ENCODE results near the gene PITX1. TPM values are rescaled to one million over a fixed set of nuclear protein-coding genes. Genes with fewer than 3 reads are reported as not detected.
A peak's percentile ranks its signal among the peaks of the same experiment; 100 is the strongest.

PITX1 gene
- total RNA-seq, 2 experiments from 2014 or later: 56.3 to 76.4 TPM

GRCh38 chr5:135067587-135067986, 33.6 kb upstream of the PITX1 start:
- no peaks in the 10 kb centered on the region for H3K9me3 ChIP-seq (ENCODE audit: low read length)
- POLR2A ChIA-PET: interaction anchor here (1.6 to 1.8 kb wide), 2 partner anchors 14 to 36 kb away, joined by 3 to 9 read pairs; no protein-coding TSS in a partner anchor
- peak overlapping the region; percentile 59 for H3K4me2 ChIP-seq (ENCODE audit: low read length)
- H3K4me3 ChIP-seq (ENCODE audit: low read depth, low read length, poor library complexity, severe bottlenecking): peak overlapping the region; percentile 20
- CTCF ChIA-PET (ENCODE audit: unreplicated experiment): interaction anchor here (1.0 kb wide), 1 partner anchor 13 kb away, joined by 3 read pairs; no protein-coding TSS in a partner anchor
- peak overlapping the region; percentile 89 for H2AFZ ChIP-seq (ENCODE audit: low read length)
- intact Hi-C loops (cut with micrococcal nuclease; ENCODE audit: unreplicated experiment): no loop called here
- no TSS peak for BruUV-seq (replicated peaks)
- H3K79me2 ChIP-seq (ENCODE audit: insufficient read depth, low read depth, low read length): no peaks in the 10 kb centered on the region
- TF ChIP-seq CTCF (conservative IDR thresholded peaks at IDR 0.05; ENCODE audit: low read length): no peak
- no peaks in the 10 kb centered on the region for H3K9me2 ChIP-seq (ENCODE audit: insufficient read depth, low read length)
- H4K20me1 ChIP-seq (ENCODE audit: insufficient read depth, low read length): no peaks in the 10 kb centered on the region
- peak overlapping the region; percentile 46 for H3K27ac ChIP-seq (ENCODE audit: low read depth, low read length, poor library complexity, severe bottlenecking)
- no peaks in the 10 kb centered on the region for H3K36me3 ChIP-seq (ENCODE audit: insufficient read depth, low read length)
- peak; percentile 77 for DNase-seq (ENCODE audit: low spot score)
- peaks cover 38% of the 10 kb centered on the region for H3K4me1 ChIP-seq (ENCODE audit: insufficient read depth, low read length, poor library complexity, severe bottlenecking)

GRCh38 chr5:135066781-135067180, 32.8 kb upstream of the PITX1 start:
- TF ChIP-seq CTCF (conservative IDR thresholded peaks at IDR 0.05; ENCODE audit: low read length) (no peak), EZH2phosphoT487 (IDR thresholded peaks at IDR 0.05; ENCODE audit: borderline replicate concordance, low read depth, low read length) (no peak)
- Histone ChIP-seq H3K4me1 (ENCODE audit: insufficient read depth, low read length, poor library complexity, severe bottlenecking) (peaks cover 38% of the 10 kb centered on the region), H3K4me3 (ENCODE audit: low read depth, low read length, poor library complexity, severe bottlenecking) (no peak overlapping the region), H3K4me2 (ENCODE audit: low read length) (peak overlapping the region; percentile 59; the same call in 1 of the 2 replicates), H3K79me2 (ENCODE audit: insufficient read depth, low read depth, low read length) (no peaks in the 10 kb centered on the region), H3K9me2 (ENCODE audit: insufficient read depth, low read length) (no peaks in the 10 kb centered on the region), H4K20me1 (ENCODE audit: insufficient read depth, low read length) (no peaks in the 10 kb centered on the region), H3K27ac (ENCODE audit: low read depth, low read length, poor library complexity, severe bottlenecking) (no peak overlapping the region), H3K9me3 (ENCODE audit: low read length) (no peaks in the 10 kb centered on the region), H2AFZ (ENCODE audit: low read length) (no peak overlapping the region; the same call in 1 of the 2 replicates), H3K36me3 (ENCODE audit: insufficient read depth, low read length) (no peaks in the 10 kb centered on the region)
- BruUV-seq (replicated peaks): no TSS peak
- POLR2A ChIA-PET: interaction anchor here (1.2 kb wide), 1 partner anchor 15 kb away, joined by 5 read pairs; no protein-coding TSS in a partner anchor
- intact Hi-C loops (cut with micrococcal nuclease; ENCODE audit: unreplicated experiment): no loop called here
- no peak for DNase-seq (ENCODE audit: low spot score)
- CTCF ChIA-PET (ENCODE audit: unreplicated experiment): no interaction called here

GRCh38 chr5:135065306-135066265, 31.6 kb upstream of the PITX1 start:
- intact Hi-C loops (cut with micrococcal nuclease; ENCODE audit: unreplicated experiment): no loop called here
- ChIA-PET POLR2A (interaction anchor here (0.6 to 1.6 kb wide), 4 partner anchors 12 to 1934 kb away, joined by 3 to 6 read pairs (median 4); no protein-coding TSS in a partner anchor), CTCF (ENCODE audit: unreplicated experiment) (no interaction called here)
- no peak overlapping the region for H2AFZ ChIP-seq (ENCODE audit: low read length)
- H3K4me1 ChIP-seq (ENCODE audit: insufficient read depth, low read length, poor library complexity, severe bottlenecking): peaks cover 34% of the 10 kb centered on the region
- no peaks in the 10 kb centered on the region for H4K20me1 ChIP-seq (ENCODE audit: insufficient read depth, low read length)
- no TSS peak for BruUV-seq (replicated peaks)
- H3K4me2 ChIP-seq (ENCODE audit: low read length): no peak overlapping the region
- H3K36me3 ChIP-seq (ENCODE audit: insufficient read depth, low read length): no peaks in the 10 kb centered on the region
- TF ChIP-seq EZH2phosphoT487 (IDR thresholded peaks at IDR 0.05; ENCODE audit: borderline replicate concordance, low read depth, low read length): no peak
- no peak for TF ChIP-seq CTCF (conservative IDR thresholded peaks at IDR 0.05; ENCODE audit: low read length)
- no peak overlapping the region for H3K4me3 ChIP-seq (ENCODE audit: low read depth, low read length, poor library complexity, severe bottlenecking)
- H3K79me2 ChIP-seq (ENCODE audit: insufficient read depth, low read depth, low read length): no peaks in the 10 kb centered on the region
- H3K9me3 ChIP-seq (ENCODE audit: low read length): no peaks in the 10 kb centered on the region
- no peak overlapping the region for H3K27ac ChIP-seq (ENCODE audit: low read depth, low read length, poor library complexity, severe bottlenecking)
- DNase-seq (ENCODE audit: low spot score): no peak
- no peaks in the 10 kb centered on the region for H3K9me2 ChIP-seq (ENCODE audit: insufficient read depth, low read length)
